GM19351 (cell line): Measurements from ENCODE around the gene AGFG2.

Experiments used
- ATAC-seq: cut with Tn5 transposase; IDR thresholded peaks from one replicate; pipeline ENCODE4 v1.9.1; 2021; ENCODE audit warnings: mild to moderate bottlenecking, moderate library complexity; ENCODE audit not compliant: unreplicated experiment

Gene AGFG2

DNA sequence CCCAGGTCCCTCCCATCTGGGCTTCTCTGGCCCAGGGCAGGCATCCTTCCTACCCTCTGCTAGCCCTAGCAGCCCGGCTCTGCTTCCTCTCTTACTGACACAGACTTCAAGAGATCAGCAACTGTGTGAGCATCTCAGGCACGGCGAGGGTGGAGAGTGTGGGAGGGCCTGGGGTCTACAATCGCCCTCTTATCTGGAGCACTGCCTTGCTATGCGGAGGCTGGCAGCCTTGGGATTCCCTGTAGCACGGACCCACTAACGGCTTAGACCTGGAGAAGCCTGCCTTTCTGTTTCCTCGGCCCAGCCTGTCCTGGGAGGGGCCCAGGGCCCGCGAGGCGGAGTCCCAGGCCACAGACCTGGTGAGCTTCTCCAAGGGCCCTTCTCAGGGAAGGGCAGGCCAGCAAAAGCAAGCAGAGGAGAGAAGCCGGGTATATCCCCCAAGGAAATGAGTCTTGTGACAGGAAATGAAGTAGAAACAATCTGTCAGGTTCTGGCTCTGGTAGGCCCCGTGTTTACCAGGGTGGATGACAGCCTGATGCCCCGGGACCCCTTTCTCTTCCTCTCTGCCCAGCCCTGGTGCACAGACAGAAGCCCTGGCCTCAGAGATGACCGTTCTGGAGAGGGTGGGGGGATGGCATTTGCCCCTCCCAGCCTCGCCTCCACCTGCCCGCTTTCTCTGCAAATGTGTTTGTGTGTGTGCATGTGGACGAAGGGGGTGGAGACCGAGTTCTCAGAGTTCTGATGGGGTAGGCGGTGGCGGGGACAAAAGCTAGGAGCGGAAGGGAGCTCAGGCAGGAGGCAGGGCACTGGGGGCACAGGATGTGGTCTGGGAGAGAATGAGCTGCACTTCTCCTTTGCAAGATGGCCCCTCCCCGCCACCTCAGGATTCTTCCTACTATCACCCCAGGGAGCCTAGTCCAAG lies 44.4 kb downstream of the AGFG2 start:
- ATAC-seq = no peak

DNA sequence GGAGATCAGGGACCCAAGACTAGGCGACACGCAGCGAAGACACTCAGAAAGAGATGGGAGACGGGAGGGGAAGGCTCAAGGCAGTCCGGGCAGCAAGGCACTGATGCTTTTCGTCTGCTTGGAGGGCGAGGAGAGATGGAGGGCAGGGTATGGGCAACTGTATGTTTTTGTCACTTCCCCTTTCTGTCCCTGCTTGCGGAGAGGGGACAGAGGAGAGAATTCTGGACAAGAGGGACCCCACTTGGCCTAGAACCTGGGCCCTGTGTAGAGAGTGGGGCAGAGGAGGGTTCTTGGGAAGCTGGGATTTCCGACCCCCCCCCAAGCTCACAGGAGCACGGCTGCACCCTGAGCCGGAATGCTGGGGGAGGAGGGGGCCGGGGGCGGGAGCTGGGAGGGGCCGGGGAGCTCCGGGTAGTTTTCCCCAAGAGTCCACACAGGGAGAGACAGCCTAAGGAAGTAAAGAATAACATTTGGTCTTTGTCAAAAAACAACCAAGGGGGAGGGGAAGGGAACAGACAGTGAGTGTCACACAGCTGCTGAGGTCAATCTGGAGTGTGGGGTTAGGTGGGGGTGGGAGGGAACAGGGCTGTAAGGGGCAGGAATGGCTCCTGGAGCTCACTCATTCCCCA lies 45.2 kb downstream of the AGFG2 start:
- ATAC-seq = no peak

DNA sequence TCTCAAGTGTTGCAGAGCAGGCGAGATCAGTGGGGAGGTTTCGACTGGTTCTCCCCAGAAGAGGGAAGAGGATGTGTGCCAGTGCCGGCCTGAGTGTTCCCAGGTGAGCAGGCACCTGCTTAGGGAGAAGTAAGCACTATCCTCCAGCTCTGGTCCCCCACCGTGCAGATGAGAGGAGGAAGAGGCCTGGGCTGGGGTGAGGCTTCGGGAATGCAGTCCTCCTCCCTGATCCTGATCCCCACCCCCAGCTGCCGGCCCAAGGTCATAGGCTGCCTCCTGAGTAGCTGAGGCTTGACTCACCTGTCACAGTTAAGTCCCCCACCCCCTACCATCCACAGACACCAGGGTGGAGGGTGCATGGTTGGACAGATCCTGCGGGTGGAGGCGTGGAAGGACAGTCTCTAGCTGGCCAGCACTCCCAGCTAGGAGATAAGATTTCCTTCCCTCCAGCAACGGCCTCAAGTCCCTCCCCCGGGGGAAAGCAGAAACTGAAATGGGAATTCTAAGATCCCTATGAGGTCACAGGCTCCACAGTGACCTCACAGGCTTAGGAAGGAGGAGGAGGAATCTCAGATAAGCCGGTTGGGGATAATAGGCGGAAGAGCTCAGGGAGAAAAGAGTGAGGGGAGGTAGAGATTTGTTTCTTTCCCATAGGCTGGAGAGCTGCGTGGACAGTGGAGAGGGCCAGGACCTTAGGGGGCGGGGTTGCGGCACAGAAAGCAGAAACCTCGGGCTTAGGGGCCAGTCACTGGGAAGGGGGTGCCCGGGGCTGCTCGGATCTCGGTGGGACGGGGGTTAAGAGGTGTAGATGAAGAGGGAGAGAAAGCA lies 45.9 kb downstream of the AGFG2 start:
- ATAC-seq = no peak

DNA sequence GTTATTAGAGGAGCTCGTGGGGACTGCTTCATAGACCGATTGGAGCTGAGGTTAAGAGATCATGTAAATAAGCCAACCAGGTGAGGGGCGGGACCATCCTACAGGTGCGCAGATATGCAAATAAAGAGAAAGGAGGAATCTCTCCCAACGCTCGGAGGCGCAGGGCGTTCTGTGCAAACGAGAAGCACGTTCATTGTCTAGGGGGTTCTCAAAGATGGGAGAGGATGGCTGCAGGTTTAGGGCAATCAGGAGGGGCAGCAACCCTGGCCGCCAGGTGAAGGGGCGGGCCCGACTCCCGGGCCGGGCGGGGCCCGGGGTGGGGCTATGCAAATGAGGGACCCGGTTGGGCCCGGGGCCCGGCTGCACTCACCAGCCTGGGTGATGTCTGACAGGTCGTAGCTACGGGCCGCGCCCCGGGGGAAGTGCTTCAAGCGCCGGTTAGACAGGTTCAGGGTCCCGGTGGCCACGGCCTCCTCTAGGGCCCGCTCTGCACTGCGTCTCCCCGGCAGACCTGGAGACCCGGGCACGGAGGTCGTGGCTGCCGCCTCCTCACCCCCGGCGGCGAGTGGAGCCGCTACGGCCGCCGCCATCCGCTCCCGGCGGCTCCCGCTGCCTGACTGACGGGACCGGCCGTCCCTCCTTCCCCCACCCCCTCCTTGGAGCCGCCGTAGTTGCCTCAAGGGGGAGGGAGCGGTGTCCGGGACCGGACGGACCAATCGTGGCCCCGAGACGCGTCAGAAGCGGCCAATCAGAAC lies 46.7 kb downstream of the AGFG2 start, which contains the start of gene LRCH4:
LRCH4 (minus strand) TSS at position 619 of the 755 bp plus-strand sequence; CDS start at position 590, 29 bp downstream.
- peak; percentile 20 for ATAC-seq

DNA sequence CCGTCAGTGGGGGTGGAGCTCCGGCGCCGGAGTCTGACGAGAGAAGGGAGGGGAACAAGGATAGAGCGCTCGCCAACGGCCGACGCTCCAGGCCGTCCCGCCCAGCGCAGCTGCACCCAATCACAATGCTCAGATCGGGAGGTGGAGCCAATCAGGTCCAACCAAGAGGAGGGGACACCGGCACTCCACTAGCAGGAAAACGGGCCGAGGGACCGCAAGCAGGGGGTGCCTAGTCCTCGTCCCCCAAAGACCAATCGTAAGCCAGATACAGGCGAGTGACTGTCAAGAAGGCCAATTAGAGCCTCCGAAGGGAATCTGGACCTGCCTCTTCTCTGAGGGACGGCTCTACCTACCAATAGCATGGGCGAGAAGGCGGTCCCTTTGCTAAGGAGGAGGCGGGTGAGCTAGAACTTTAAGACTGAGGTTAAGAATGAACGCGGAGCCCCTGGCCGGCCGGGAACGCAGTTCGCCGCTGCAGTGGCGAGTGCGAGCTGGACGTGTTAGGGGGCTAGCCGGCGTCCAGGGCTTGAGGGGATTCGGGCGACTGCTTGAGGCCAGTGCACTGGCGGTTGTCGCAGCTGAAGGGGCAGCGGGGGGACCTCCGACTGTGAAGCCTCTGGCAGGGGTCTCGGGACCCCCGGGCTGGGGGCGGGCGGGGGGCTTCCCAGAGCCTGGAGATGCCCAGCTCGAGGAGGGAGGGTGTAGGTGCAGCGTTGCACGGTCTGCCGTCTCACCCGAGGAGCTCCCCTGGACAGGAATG lies 47.4 kb downstream of the AGFG2 start, which contains the start of gene FBXO24:
FBXO24 (plus strand) TSS at position 63 of the 760 bp plus-strand sequence; CDS start at position 361, 298 bp downstream.
- ATAC-seq = peak; percentile 86

DNA sequence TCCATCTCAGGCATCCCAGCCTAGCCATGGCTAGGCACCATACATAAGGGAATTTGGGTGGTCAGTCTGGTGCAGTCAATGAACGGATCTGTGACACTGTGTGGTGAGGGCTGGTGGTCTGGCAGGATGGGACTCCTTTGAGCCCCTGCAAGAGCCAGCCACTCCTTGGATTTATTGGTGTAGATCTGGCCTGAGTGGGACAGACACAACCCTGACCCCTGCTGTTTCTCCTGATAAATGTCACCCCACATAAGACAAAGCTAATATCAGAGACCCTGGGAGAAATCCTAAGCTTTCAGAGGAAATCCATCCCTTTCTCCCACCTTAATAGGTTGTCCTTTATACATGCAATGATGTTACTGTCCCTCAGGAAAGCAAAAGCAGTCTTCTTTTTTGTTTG lies 49.4 kb downstream of the AGFG2 start:
- no peak for ATAC-seq

DNA sequence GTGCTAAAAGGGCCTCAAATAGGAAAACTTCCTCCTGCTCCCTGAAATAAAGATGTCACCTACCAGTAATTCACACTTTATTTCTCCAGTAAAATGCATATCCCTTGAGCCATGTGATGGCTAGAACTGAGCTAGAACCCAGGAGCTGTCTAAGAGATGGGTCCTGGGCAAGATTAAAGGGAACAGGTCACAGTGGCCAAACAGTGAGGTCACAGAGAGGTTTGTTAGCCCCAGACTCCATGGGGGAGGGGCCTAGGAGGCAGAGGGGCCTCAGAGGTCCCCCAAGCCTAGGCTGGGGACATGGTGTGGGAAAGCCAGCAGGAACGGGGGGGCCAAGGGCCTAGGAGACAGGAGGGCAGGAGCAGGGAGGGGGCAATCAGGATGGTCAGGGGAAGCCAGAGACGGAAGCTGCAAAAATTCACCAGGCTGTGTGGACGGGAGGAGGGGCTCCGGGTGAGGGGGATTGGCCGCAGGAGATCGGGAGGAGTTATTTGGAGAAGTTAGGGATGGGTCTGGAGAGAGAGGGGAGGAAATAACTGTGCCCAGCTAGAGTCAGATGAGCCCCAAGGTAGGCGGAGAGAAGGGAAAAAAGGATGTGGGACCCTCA lies 50.4 kb downstream of the AGFG2 start:
- no peak for ATAC-seq

DNA sequence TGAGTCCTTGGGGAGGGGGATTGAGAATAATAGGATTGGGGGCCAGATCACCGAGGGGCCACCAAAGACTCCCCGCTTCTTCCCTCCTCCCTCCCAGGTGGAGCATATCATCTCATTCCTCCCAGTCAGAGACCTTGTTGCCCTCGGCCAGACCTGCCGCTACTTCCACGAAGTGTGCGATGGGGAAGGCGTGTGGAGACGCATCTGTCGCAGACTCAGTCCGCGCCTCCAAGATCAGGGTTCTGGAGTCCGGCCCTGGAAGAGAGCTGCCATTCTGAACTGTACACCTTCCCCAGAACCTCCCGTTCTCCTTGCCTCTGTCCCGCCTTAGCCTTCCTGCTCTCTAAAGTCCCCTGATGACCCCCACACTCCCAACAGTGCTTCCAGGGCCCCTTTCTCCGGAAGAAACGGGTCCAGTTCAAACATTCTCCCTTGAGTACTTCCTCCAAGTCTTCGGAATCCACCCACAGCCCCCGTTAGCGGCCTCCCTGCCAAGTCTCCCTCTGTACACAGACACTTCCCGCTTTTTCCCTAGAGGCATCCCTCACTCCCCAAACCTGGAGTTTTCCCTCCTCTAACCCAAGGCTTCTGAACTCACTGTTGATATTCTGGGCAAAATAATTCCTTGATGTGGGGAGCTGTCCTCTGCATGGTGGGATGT lies 51.2 kb downstream of the AGFG2 start:
- no peak for ATAC-seq

DNA sequence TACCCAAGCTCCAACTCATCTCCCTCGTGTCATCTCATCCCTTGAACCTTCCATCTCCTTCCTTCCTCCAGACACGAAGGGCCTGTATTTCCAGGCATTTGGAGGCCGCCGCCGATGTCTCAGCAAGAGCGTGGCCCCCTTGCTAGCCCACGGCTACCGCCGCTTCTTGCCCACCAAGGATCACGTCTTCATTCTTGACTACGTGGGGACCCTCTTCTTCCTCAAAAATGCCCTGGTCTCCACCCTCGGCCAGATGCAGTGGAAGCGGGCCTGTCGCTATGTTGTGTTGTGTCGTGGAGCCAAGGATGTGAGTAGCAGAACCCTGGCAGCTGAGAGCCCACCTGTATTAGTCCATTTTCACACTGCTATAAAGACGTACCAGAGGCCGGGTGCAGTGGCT lies 52.6 kb downstream of the AGFG2 start:
- ATAC-seq = no peak

DNA sequence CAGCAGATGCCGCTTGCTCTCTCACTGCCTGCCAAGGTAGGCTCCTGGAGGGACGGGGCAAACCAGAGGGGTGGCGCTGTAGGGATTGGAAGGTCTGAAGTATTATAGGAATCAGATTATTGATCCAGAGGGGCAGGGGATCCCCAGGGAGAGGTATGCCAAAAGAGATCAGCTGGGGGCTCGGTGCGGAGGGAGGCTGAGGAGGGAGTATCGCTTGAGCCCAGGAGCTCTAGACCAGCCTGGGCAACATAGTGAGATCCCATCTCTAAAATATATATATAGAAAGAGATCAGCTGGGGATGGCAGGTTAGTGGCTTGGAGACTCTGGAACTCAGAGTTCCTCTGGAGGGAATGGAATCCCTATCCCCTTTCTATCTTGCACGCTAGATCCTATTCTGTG lies 56.2 kb downstream of the AGFG2 start:
- ATAC-seq = no peak

DNA sequence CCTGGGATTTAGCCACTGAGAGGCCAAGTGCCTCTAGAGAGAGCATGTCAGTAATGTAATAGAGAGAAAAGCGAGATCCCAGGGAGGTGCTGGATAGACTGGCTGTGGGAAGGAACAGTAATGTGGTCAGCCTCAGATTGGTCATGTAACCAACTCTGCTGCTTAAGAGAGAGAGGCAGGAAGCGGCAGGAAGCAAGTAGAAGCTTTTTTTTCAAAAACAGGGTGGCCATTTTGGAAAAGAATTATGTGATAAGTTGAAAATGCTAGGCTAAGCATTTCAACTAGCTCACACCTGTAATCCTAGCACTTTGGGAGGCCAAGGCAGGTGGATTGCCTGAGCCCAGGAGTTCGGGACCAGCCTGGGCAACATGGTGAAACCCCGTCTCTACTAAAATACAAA lies 59.4 kb downstream of the AGFG2 start:
- no peak for ATAC-seq

DNA sequence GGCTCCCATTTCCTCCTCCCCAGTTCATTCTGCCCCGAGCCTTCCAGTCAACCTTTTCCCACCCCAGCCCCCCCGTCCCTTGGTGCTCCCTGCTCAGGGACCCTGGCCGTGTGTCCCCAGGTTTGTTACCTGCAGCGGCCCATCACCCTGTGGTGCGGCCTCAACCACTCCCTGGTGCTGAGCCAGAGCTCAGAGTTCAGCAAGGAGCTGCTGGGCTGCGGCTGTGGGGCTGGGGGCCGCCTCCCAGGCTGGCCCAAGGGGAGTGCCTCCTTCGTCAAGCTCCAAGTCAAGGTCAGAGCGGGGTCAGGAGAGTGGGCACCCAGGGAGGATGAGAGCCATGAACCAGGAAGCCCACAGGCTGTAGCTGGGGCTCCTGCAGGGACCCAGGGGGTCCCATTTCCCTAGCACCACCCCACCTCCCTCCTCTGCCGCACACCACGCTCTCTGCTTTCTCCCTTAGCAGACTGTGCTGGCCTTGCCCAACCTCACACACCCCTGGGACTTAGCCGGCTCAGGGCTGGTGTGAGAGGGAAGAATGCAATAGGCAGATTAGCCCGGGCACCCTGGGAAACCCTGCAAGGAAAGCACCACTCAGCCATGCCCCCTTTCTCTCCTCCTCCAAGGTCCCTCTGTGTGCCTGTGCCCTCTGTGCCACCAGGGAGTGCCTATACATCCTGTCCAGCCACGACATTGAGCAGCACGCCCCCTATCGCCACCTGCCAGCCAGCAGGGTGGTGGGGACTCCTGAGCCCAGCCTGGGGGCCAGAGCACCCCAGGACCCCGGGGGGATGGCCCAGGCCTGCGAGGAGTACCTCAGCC lies 61.1 kb downstream of the AGFG2 start:
- no peak for ATAC-seq

DNA sequence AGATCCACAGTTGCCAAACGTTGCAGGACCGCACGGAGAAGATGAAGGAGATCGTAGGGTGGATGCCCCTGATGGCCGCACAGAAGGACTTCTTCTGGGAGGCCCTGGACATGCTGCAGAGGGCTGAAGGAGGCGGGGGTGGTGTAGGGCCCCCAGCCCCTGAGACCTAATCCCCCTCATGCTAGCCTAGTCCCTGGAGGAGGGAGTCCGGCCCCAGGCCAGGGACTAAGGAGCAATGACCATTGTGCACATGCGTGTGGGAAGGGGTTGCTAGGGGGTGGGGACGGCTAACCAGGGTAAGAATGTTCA lies 61.7 kb downstream of the AGFG2 start:
- no peak for ATAC-seq

DNA sequence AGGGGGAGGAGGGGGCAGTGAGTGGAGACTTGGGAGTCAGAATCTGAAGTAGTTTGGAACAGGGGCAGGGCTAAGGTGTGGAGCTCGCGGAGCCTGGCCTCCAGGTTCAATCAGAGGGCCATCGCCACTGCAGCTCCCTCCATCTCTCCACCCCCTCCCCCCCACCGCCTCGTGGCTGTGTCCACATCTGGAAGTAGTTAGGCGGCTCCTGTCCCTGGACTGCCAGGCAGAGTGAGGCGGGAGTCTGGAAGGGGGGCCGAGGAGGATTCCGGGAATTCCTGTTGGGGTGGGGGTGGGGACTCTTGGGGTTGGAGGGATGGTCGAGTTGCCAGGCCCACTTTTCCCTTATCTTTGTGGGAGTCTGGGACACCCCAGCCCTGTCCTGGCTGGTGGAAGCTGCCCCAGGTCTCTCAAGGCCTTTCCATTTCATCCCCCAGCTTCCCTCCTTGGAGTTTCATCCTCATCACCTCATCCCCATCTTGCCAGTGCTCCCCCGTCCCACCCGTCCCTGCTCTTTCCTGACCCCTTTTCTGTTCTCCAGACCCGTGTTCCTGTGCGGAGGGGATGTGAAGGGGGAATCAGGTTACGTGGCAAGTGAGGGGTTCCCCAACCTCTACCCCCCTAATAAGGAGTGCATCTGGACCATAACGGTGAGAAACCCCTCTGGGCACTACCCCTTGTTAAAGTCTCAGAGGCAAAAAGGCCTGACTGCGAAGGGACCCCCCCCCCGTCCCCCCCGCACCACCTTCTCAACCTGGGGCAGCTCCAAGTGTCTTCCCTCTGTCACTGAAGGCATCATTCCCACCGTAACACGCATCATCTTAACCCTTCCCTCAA lies 64.1 kb downstream of the AGFG2 start:
- ATAC-seq = no peak

DNA sequence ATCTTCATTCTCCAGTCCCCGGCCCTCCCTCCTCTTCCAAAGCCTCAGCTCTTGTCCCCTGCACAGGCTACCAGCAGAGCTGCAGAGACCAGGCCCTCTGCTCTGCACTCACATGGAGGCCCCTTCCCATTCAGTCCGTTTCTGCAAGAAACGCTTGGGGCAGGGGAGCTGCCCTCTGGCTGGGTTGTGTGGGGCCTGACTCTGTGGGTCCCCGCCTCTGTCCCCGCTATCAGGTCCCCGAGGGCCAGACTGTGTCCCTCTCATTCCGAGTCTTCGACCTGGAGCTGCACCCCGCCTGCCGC lies 64.7 kb downstream of the AGFG2 start:
- peak; percentile 34 for ATAC-seq

DNA sequence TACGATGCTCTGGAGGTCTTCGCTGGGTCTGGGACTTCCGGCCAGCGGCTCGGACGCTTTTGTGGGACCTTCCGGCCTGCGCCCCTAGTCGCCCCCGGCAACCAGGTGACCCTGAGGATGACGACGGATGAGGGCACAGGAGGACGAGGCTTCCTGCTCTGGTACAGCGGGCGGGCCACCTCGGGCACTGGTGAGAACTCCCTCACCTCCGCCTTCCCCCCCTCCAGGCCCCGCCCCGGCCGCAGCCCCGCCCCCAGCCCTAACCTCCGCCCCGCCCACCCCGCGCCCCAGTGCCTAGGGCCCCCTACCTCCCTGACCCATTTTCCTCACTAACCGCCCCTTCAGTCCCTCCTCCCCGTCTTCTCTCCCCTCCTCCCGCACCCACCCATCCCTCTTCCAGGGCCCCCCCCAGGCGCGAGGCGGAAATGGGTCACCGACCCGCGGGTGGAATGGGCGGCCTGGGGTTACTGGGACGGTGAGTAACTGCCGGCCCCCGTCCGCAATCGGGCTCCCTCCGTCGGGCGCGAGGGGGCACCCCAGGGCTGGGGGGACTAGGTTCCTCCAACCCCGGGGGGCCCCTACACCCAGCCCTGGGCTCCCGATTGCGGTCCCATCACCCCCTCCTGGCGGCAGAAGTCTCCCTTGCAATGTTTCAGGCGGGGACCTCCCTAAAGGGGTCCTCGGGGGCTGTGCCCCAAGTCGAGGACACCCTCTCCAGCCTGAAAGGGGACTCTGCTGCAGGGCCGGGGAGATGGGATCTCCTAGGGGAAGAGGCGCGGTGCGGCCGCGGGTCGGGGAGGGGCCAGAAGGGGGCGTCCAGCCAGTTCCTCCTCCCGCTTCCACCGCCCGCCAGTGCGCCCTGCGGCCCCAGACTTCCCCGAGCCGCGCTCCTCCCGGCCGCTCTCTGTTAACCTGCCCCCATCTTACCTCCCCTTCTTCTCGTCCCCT lies 65.3 kb downstream of the AGFG2 start:
- peak; percentile 64 for ATAC-seq
